ENCODE results near the gene CEP63.

The CEP63 gene

DNA sequence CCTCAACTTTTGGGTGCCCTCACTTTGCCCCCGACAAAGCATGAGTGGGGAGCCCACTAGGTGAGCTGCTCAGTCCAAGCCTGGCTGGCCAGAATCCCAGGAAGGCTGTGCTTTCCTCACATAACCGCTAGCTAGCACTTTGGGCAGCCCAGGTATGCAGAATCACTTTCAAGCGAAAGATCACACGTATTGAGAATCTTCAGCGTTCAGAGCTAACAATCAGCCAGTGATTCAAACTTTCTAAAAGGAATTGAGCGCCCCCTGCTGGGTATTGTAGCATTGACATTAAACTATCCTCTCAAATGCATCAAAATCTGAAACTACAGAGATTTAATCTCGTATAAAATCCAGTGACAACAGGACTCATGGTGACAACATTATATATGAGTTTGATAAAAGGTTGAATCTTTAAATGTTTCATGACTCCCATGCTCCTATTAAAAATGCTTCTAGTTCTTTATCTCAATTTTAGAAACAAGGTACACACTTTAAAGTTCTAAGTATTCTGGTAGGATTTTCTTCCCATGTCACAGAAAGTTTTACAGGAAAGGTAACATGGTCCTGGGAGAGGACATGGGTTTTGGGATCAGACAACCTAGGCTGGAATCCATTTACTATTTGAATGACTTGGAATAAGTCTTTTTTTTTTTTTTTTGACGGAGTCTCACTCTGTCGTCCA is 11.8 kb upstream of the CEP63 start:
- Histone ChIP-seq H3K4me3 (ENCODE audit: severe bottlenecking) (no peak overlapping the region), H3K4me1 (ENCODE audit: insufficient read depth, poor library complexity, severe bottlenecking) (peaks cover 44% of the 10 kb centered on the region), H3K27me3 (ENCODE audit: insufficient read depth, poor library complexity, severe bottlenecking) (no peaks in the 10 kb centered on the region), H3K27ac (ENCODE audit: poor library complexity, severe bottlenecking) (peak overlapping the region; percentile 66), H3K36me3 (ENCODE audit: low read depth) (peaks cover 24% of the 10 kb centered on the region), H3K9me3 (ENCODE audit: severe bottlenecking) (no peaks in the 10 kb centered on the region)
- peak; percentile 89 for TF ChIP-seq CTCF (IDR thresholded peaks at IDR 0.05; ENCODE audit: poor library complexity, severe bottlenecking)
- ATAC-seq (ENCODE audit: low read depth) (peak; percentile 76), DNase-seq (ENCODE audit: low spot score) (peak; percentile 74)

DNA sequence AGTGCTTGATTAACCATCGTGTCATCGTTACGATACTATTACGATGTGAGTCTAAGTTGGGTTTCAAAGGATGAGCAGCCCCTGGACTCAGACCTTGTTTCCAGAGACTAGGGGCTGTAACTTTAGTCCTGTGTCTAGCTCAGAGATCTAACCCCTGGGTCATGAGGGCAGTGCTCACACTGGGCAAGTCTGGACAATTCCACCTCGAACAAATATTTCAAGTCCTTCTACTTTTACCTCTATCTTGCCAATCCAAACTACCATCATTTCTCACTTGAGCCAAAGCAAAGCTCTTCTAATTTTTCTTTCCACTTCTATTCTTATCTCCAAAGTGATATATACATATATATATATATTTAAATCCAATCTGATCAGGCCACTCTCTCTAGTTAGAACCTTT is 10.9 kb upstream of the CEP63 start:
- DNase-seq (ENCODE audit: low spot score) = no peak
- Histone ChIP-seq H3K4me1 (ENCODE audit: insufficient read depth, poor library complexity, severe bottlenecking) (peaks cover 44% of the 10 kb centered on the region), H3K27ac (ENCODE audit: poor library complexity, severe bottlenecking) (peak overlapping the region; percentile 66), H3K9me3 (ENCODE audit: severe bottlenecking) (no peaks in the 10 kb centered on the region), H3K36me3 (ENCODE audit: low read depth) (peaks cover 34% of the 10 kb centered on the region), H3K27me3 (ENCODE audit: insufficient read depth, poor library complexity, severe bottlenecking) (no peaks in the 10 kb centered on the region), H3K4me3 (ENCODE audit: severe bottlenecking) (no peak overlapping the region)
- TF ChIP-seq CTCF (IDR thresholded peaks at IDR 0.05; ENCODE audit: poor library complexity, severe bottlenecking) = no peak
- no peak for ATAC-seq (ENCODE audit: low read depth)

GRCh38 chr3:134476306-134476705 is 9.6 kb upstream of the CEP63 start:
- H3K27me3 ChIP-seq (ENCODE audit: insufficient read depth, poor library complexity, severe bottlenecking) = no peaks in the 10 kb centered on the region
- ATAC-seq (ENCODE audit: low read depth) = peak; percentile 41
- H3K27ac ChIP-seq (ENCODE audit: poor library complexity, severe bottlenecking) = peak overlapping the region; percentile 66
- no peak for DNase-seq (ENCODE audit: low spot score)
- TF ChIP-seq CTCF (IDR thresholded peaks at IDR 0.05; ENCODE audit: poor library complexity, severe bottlenecking) = no peak
- no peak overlapping the region for H3K4me3 ChIP-seq (ENCODE audit: severe bottlenecking)
- H3K4me1 ChIP-seq (ENCODE audit: insufficient read depth, poor library complexity, severe bottlenecking) = peaks cover 43% of the 10 kb centered on the region
- H3K36me3 ChIP-seq (ENCODE audit: low read depth) = peaks cover 47% of the 10 kb centered on the region
- no peaks in the 10 kb centered on the region for H3K9me3 ChIP-seq (ENCODE audit: severe bottlenecking)

GRCh38 chr3:134477002-134477401 is 8.9 kb upstream of the CEP63 start:
- peaks cover 54% of the 10 kb centered on the region for H3K36me3 ChIP-seq (ENCODE audit: low read depth)
- H3K9me3 ChIP-seq (ENCODE audit: severe bottlenecking) = no peaks in the 10 kb centered on the region
- H3K4me3 ChIP-seq (ENCODE audit: severe bottlenecking) = no peak overlapping the region
- peaks cover 36% of the 10 kb centered on the region for H3K4me1 ChIP-seq (ENCODE audit: insufficient read depth, poor library complexity, severe bottlenecking)
- no peak for TF ChIP-seq CTCF (IDR thresholded peaks at IDR 0.05; ENCODE audit: poor library complexity, severe bottlenecking)
- ATAC-seq (ENCODE audit: low read depth) (no peak), DNase-seq (ENCODE audit: low spot score) (no peak)
- H3K27ac ChIP-seq (ENCODE audit: poor library complexity, severe bottlenecking) = peak overlapping the region; percentile 66
- H3K27me3 ChIP-seq (ENCODE audit: insufficient read depth, poor library complexity, severe bottlenecking) = no peaks in the 10 kb centered on the region

GRCh38 chr3:134477938-134478337 is 7.9 kb upstream of the CEP63 start:
- peaks cover 64% of the 10 kb centered on the region for H3K36me3 ChIP-seq (ENCODE audit: low read depth)
- no peaks in the 10 kb centered on the region for H3K27me3 ChIP-seq (ENCODE audit: insufficient read depth, poor library complexity, severe bottlenecking)
- no peaks in the 10 kb centered on the region for H3K9me3 ChIP-seq (ENCODE audit: severe bottlenecking)
- no peak overlapping the region for H3K4me3 ChIP-seq (ENCODE audit: severe bottlenecking)
- DNase-seq (ENCODE audit: low spot score) = no peak
- peak overlapping the region; percentile 66 for H3K27ac ChIP-seq (ENCODE audit: poor library complexity, severe bottlenecking)
- H3K4me1 ChIP-seq (ENCODE audit: insufficient read depth, poor library complexity, severe bottlenecking) = peaks cover 36% of the 10 kb centered on the region
- no peak for ATAC-seq (ENCODE audit: low read depth)
- TF ChIP-seq CTCF (IDR thresholded peaks at IDR 0.05; ENCODE audit: poor library complexity, severe bottlenecking) = no peak

All from RWPE2 (cell line).